Measurements from ENCODE around the gene HOXB3. TPM values are rescaled to one million over a fixed set of nuclear protein-coding genes. Genes with fewer than 3 reads are reported as not detected.

The HOXB3 gene
- total RNA-seq, 1 experiment from 2014 or later, result 6.8 TPM

GRCh38 chr17:48610282-48611211 is 20.5 kb upstream of the HOXB3 start, which contains the start of gene HOXB7:
Gene HOXB7, minus strand, starts transcription at chr17:48611017. Its CDS starts 99 bp downstream, at chr17:48610918.
- peak; percentile 82 for DNase-seq
- H3K4me3 ChIP-seq (ENCODE audit: insufficient read depth, low read depth, low read length), result peak within 1 kb of the TSS; percentile 24
- no peaks in the 10 kb centered on the region for H3K36me3 ChIP-seq (replicated peaks; ENCODE audit: control insufficient read depth, insufficient read depth, low read length)
- H3K27me3 ChIP-seq (ENCODE audit: control insufficient read depth, insufficient read depth, low read length), result peaks cover 99% of the 10 kb centered on the region

- no peak for DNase-seq
- H3K27me3 ChIP-seq (ENCODE audit: control insufficient read depth, insufficient read depth, low read length), result peaks cover 99% of the 10 kb centered on the region
- no peaks in the 10 kb centered on the region for H3K36me3 ChIP-seq (replicated peaks; ENCODE audit: control insufficient read depth, insufficient read depth, low read length)
- H3K4me3 ChIP-seq (ENCODE audit: insufficient read depth, low read depth, low read length), result no peak overlapping the region; the same call in 1 of the 2 replicates
These were observed 19.8 kb upstream of the HOXB3 start for GRCh38 chr17:48609759-48610281.

- H3K36me3 ChIP-seq (replicated peaks; ENCODE audit: control insufficient read depth, insufficient read depth, low read length), result no peaks in the 10 kb centered on the region
- H3K4me3 ChIP-seq (ENCODE audit: insufficient read depth, low read depth, low read length), result no peak overlapping the region
- H3K27me3 ChIP-seq (ENCODE audit: control insufficient read depth, insufficient read depth, low read length), result peaks cover 99% of the 10 kb centered on the region
- no peak for DNase-seq
These were observed 19.0 kb upstream of the HOXB3 start for GRCh38 chr17:48609033-48609432.

- peaks cover 99% of the 10 kb centered on the region for H3K27me3 ChIP-seq (ENCODE audit: control insufficient read depth, insufficient read depth, low read length)
- no peak overlapping the region for H3K4me3 ChIP-seq (ENCODE audit: insufficient read depth, low read depth, low read length)
- no peak for DNase-seq
- H3K36me3 ChIP-seq (replicated peaks; ENCODE audit: control insufficient read depth, insufficient read depth, low read length), result no peaks in the 10 kb centered on the region
These were observed 18.4 kb upstream of the HOXB3 start for GRCh38 chr17:48608494-48608834.

GRCh38 chr17:48606892-48607614 is 17.0 kb upstream of the HOXB3 start:
- no peak overlapping the region for H3K4me3 ChIP-seq (ENCODE audit: insufficient read depth, low read depth, low read length)
- H3K36me3 ChIP-seq (replicated peaks; ENCODE audit: control insufficient read depth, insufficient read depth, low read length), result no peaks in the 10 kb centered on the region
- DNase-seq, result no peak
- H3K27me3 ChIP-seq (ENCODE audit: control insufficient read depth, insufficient read depth, low read length), result peaks cover 99% of the 10 kb centered on the region

- no peaks in the 10 kb centered on the region for H3K36me3 ChIP-seq (replicated peaks; ENCODE audit: control insufficient read depth, insufficient read depth, low read length)
- no peak overlapping the region for H3K4me3 ChIP-seq (ENCODE audit: insufficient read depth, low read depth, low read length)
- peak; percentile 66 for DNase-seq
- peaks cover 99% of the 10 kb centered on the region for H3K27me3 ChIP-seq (ENCODE audit: control insufficient read depth, insufficient read depth, low read length)
These were observed 16.2 kb upstream of the HOXB3 start for GRCh38 chr17:48605991-48606891.

- Histone ChIP-seq H3K27me3 (ENCODE audit: control insufficient read depth, insufficient read depth, low read length) (peaks cover 99% of the 10 kb centered on the region), H3K36me3 (replicated peaks; ENCODE audit: control insufficient read depth, insufficient read depth, low read length) (no peaks in the 10 kb centered on the region), H3K4me3 (ENCODE audit: insufficient read depth, low read depth, low read length) (no peak overlapping the region)
- no peak for DNase-seq
These were observed 15.4 kb upstream of the HOXB3 start for GRCh38 chr17:48605409-48605919.

- no peak for DNase-seq
- Histone ChIP-seq H3K4me3 (ENCODE audit: insufficient read depth, low read depth, low read length) (no peak within 1 kb of the TSS), H3K27me3 (ENCODE audit: control insufficient read depth, insufficient read depth, low read length) (peaks cover 99% of the 10 kb centered on the region), H3K36me3 (replicated peaks; ENCODE audit: control insufficient read depth, insufficient read depth, low read length) (no peaks in the 10 kb centered on the region)
These were observed 14.8 kb upstream of the HOXB3 start, which contains the start of gene HOXB6 for GRCh38 chr17:48604770-48605329. Gene HOXB6, minus strand, starts transcription at chr17:48604986. Its CDS starts 6,836 bp downstream, at chr17:48598150.

- H3K27me3 ChIP-seq (ENCODE audit: control insufficient read depth, insufficient read depth, low read length), result peaks cover 99% of the 10 kb centered on the region
- no peak overlapping the region for H3K4me3 ChIP-seq (ENCODE audit: insufficient read depth, low read depth, low read length)
- no peaks in the 10 kb centered on the region for H3K36me3 ChIP-seq (replicated peaks; ENCODE audit: control insufficient read depth, insufficient read depth, low read length)
- peak; percentile 69 for DNase-seq
These were observed 14.1 kb upstream of the HOXB3 start for GRCh38 chr17:48603959-48604769.

- DNase-seq, result no peak
- peaks cover 100% of the 10 kb centered on the region for H3K27me3 ChIP-seq (ENCODE audit: control insufficient read depth, insufficient read depth, low read length)
- H3K4me3 ChIP-seq (ENCODE audit: insufficient read depth, low read depth, low read length), result no peak overlapping the region
- no peaks in the 10 kb centered on the region for H3K36me3 ChIP-seq (replicated peaks; ENCODE audit: control insufficient read depth, insufficient read depth, low read length)
These were observed 11.7 kb upstream of the HOXB3 start for GRCh38 chr17:48601539-48602425.

GRCh38 chr17:48601207-48601538 is 11.1 kb upstream of the HOXB3 start:
- H3K27me3 ChIP-seq (ENCODE audit: control insufficient read depth, insufficient read depth, low read length), result peaks cover 100% of the 10 kb centered on the region
- H3K4me3 ChIP-seq (ENCODE audit: insufficient read depth, low read depth, low read length), result no peak overlapping the region
- no peaks in the 10 kb centered on the region for H3K36me3 ChIP-seq (replicated peaks; ENCODE audit: control insufficient read depth, insufficient read depth, low read length)

More at GRCh38 chr17:48601207-48601538, 11.1 kb upstream of the HOXB3 start:
- DNase-seq, result no peak
